K562 (cell line): Measurements from ENCODE around the gene ARHGAP10.

Experiments
- JUN ChIP-seq, 2 experiments: sonication (generic) in 1 of 2; formaldehyde crosslinking in 1 of 2; IDR thresholded peaks; 2 replicates each; pipeline versions ENCODE4 v1.6.1 to v1.8.0; 2012 to 2022; ENCODE audit warnings: borderline replicate concordance in 2 of 2, mild to moderate bottlenecking in 2 of 2, improper control_type of control experiment in 1 of 2, low read depth in 1 of 2, low read length in 1 of 2, missing genetic modification reagents in 1 of 2
- MXI1 ChIP-seq: IDR thresholded peaks from 2 replicates; pipeline ENCODE4 v1.6.1; 2011; ENCODE audit warnings: low read depth, mild to moderate bottlenecking, improper control_type of control experiment, low read length
- RBFOX2 ChIP-seq: fragments of 200-400 bp; formaldehyde crosslinking; IDR thresholded peaks from 2 replicates; pipeline ENCODE4 v1.6.1; 2017; ENCODE audit warnings: low read depth, mild to moderate bottlenecking, low read length, moderate library complexity
- RFX1 ChIP-seq: fragments of 450-650 bp; IDR thresholded peaks from 2 replicates; pipeline ENCODE4 v1.6.1; 2016; ENCODE audit warnings: mild to moderate bottlenecking, moderate library complexity
- ZNF311 ChIP-seq: fragments of 250-450 bp; sonication (Bioruptor Pico); IDR thresholded peaks from 2 replicates; pipeline ENCODE4 v1.4.0; 2020; ENCODE audit warnings: mild to moderate bottlenecking, moderate library complexity
- ZNF561 ChIP-seq: fragments of 450-650 bp; formaldehyde crosslinking; conservative IDR thresholded peaks from 2 replicates; pipeline ENCODE4 v1.4.0; 2020; ENCODE audit warnings: mild to moderate bottlenecking, moderate library complexity
- TF ChIP-seq, protein P1 (sequence below): fragments of 450-650 bp; IDR thresholded peaks from 2 replicates; pipeline ENCODE4 v1.6.1; 2016; ENCODE audit warnings: missing biosample characterization, missing genetic modification characterization
- TF ChIP-seq, protein P2 (sequence below), 2 experiments: fragments of 450-650 bp in 1 of 2; sonication (generic) in 1 of 2; formaldehyde crosslinking; conservative IDR thresholded peaks; 2 replicates each; pipeline versions ENCODE4 v1.4.0 to v1.8.1; 2020 to 2022; ENCODE audit warnings: mild to moderate bottlenecking in 1 of 2, missing genetic modification reagents in 1 of 2
- TF ChIP-seq, protein P3 (sequence below): fragments of 450-650 bp; IDR thresholded peaks from 2 replicates; pipeline ENCODE4 v1.7.0; 2016; ENCODE audit warnings: borderline replicate concordance

DNA sequence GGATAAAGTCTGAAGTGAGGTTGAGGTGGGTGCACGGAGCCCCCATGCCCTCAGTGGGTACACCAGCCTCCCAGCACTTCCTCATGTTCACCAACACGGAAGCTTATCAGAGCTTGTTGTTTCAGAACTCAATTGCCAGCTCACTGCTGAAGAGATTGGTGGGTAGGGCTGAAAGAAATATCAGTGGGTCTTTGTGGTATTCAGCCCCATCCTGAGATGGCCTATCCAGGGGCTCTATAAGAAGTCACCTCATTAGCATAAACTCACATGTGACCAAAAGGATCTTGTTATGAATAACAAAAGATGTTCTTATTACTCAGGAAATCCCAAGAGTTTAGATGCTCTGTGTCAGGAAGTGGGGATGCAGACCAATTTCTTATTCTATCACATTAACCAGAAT lies 177.3 kb downstream of the ARHGAP10 start:
- TF ChIP-seq ZNF311 (CRISPR knock-in tag) (no peak), RFX1 (no peak), JUN (IDR thresholded peaks at IDR 0.05; ENCODE audit: borderline replicate concordance, low read depth, low read length) (no peak), JUN (CRISPR knock-in tag; IDR thresholded peaks at IDR 0.05; ENCODE audit: borderline replicate concordance) (no peak), ZNF561 (no peak), MXI1 (no peak), RBFOX2 (no peak)
- TF ChIP-seq, protein P1, sequence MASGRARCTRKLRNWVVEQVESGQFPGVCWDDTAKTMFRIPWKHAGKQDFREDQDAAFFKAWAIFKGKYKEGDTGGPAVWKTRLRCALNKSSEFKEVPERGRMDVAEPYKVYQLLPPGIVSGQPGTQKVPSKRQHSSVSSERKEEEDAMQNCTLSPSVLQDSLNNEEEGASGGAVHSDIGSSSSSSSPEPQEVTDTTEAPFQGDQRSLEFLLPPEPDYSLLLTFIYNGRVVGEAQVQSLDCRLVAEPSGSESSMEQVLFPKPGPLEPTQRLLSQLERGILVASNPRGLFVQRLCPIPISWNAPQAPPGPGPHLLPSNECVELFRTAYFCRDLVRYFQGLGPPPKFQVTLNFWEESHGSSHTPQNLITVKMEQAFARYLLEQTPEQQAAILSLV (tag) = no peak
- TF ChIP-seq, protein P2, sequence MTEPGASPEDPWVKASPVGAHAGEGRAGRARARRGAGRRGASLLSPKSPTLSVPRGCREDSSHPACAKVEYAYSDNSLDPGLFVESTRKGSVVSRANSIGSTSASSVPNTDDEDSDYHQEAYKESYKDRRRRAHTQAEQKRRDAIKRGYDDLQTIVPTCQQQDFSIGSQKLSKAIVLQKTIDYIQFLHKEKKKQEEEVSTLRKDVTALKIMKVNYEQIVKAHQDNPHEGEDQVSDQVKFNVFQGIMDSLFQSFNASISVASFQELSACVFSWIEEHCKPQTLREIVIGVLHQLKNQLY (CRISPR knock-in tag; conservative IDR thresholded peaks at IDR 0.05) = no peak
- TF ChIP-seq, protein P3, sequence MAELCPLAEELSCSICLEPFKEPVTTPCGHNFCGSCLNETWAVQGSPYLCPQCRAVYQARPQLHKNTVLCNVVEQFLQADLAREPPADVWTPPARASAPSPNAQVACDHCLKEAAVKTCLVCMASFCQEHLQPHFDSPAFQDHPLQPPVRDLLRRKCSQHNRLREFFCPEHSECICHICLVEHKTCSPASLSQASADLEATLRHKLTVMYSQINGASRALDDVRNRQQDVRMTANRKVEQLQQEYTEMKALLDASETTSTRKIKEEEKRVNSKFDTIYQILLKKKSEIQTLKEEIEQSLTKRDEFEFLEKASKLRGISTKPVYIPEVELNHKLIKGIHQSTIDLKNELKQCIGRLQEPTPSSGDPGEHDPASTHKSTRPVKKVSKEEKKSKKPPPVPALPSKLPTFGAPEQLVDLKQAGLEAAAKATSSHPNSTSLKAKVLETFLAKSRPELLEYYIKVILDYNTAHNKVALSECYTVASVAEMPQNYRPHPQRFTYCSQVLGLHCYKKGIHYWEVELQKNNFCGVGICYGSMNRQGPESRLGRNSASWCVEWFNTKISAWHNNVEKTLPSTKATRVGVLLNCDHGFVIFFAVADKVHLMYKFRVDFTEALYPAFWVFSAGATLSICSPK = no peak
